Esophagus squamous epithelium (tissue), 5 donors: ENCODE data around the gene MAP9. TPM values are rescaled to one million over a fixed set of nuclear protein-coding genes. Genes with fewer than 3 reads are reported as not detected.

ENCODE experiments used
- DNase-seq: peaks from one replicate; lab custom pipeline; 2025; lab: John Stamatoyannopoulos, UW
- H3K27ac ChIP-seq, 4 donors: fragments of 200-600 bp; sonication (generic); one replicate each; pipeline ENCODE4 v1.5.1; 2016 to 2019; ENCODE audit warnings: mild to moderate bottlenecking in 1 of 4
- H3K27me3 ChIP-seq, 4 donors: fragments of 200-600 bp; sonication (generic); 1 replicate in 3 of 4; 2 replicates in 1 of 4; pipeline versions ENCODE4 v1.5.1 to v1.6.0; 2017 to 2021; ENCODE audit warnings: antibody characterized with exemption in 1 of 4
- H3K36me3 ChIP-seq, 3 donors: fragments of 200-600 bp; sonication (generic); one replicate each; pipeline ENCODE4 v1.5.1; 2016 to 2019
- H3K4me1 ChIP-seq, 3 donors: fragments of 200-600 bp; sonication (generic); one replicate each; pipeline ENCODE4 v1.5.1; 2017 to 2019
- H3K4me3 ChIP-seq, 4 donors: fragments of 200-600 bp; sonication (generic); 1 replicate in 3 of 4; 2 replicates in 1 of 4; pipeline ENCODE4 v1.5.1; 2016 to 2019; ENCODE audit warnings: mild to moderate bottlenecking in 2 of 4, moderate library complexity in 1 of 4
- H3K9me3 ChIP-seq, 3 donors: fragments of 200-600 bp; sonication (generic); one replicate each; pipeline ENCODE4 v1.5.1; 2016 to 2019
- POLR2A ChIP-seq, 4 donors: fragments of 450-650 bp; IDR thresholded peaks; one replicate each; pipeline ENCODE4 v1.6.1; 2017; ENCODE audit warnings: antibody characterized with exemption in 4 of 4, mild to moderate bottlenecking in 4 of 4, moderate library complexity in 3 of 4
- WGBS, 2 donors: methylation state at CpG; one replicate each; pipeline ENCODE4 v1.1.5; 2018; 5-methylcytosine and 5-hydroxymethylcytosine counted together
- intact Hi-C: fragments of 100-400 bp; cut with DNase I; formaldehyde crosslinking; loops from one replicate; pipeline ENCODE4 v1.15.0; 2022
- total RNA-seq, 4 donors: library from RNA; depleted of rRNA; stranded (reverse); fragments of >200 nt; gene quantifications; one replicate each; pipeline ENCODE4 v1.1.0, GENCODE V29; 2016
- TF ChIP-seq, protein P1 (sequence below), 6 experiments: fragments of 450-650 bp in 4 of 6; fragments of 200-600 bp in 2 of 6; sonication (generic) in 2 of 6; IDR thresholded peaks; one replicate each; pipeline ENCODE4 v1.5.1; 2016 to 2019; ENCODE audit warnings: antibody characterized with exemption in 6 of 6, mild to moderate bottlenecking in 4 of 6, moderate library complexity in 4 of 6
- donor health status: DM: yes; HTN: yes; CAD: no.

MAP9 gene
- total RNA-seq, 4 donors from 2014 or later = 1.9 to 4.2 (median 3.2) TPM

DNA sequence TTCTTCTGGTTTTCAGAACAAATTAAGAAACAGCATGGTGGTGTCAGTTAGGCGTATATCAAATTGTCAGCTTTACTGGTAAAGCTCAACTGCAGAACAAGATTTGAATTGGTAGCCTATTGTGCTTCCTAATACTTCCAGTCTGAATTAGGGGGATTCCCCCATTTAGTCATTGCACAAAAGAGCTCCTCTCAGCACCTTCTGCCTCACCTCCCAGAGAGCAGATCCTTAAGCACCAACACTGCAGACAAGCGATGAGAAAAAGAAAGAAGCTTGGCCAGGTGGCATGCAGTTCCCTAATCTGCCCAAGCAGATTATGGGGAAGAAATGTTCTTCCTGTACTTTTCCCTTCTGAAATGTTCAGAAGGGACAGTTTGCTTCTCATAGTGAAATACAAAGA lies 9.2 kb downstream of the MAP9 start:
- WGBS, 2 donors = 57 to 69% methylated on average over 2 of the region's 2 CpGs
- H3K27me3 ChIP-seq = no peaks in the 10 kb centered on the region
- H3K9me3 ChIP-seq = no peaks in the 10 kb centered on the region
- TF ChIP-seq POLR2A (IDR thresholded peaks at IDR 0.05) = no peak
- TF ChIP-seq, protein P1, sequence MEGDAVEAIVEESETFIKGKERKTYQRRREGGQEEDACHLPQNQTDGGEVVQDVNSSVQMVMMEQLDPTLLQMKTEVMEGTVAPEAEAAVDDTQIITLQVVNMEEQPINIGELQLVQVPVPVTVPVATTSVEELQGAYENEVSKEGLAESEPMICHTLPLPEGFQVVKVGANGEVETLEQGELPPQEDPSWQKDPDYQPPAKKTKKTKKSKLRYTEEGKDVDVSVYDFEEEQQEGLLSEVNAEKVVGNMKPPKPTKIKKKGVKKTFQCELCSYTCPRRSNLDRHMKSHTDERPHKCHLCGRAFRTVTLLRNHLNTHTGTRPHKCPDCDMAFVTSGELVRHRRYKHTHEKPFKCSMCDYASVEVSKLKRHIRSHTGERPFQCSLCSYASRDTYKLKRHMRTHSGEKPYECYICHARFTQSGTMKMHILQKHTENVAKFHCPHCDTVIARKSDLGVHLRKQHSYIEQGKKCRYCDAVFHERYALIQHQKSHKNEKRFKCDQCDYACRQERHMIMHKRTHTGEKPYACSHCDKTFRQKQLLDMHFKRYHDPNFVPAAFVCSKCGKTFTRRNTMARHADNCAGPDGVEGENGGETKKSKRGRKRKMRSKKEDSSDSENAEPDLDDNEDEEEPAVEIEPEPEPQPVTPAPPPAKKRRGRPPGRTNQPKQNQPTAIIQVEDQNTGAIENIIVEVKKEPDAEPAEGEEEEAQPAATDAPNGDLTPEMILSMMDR (IDR thresholded peaks at IDR 0.05) = no peak
- DNase-seq = no peak
- no peaks in the 10 kb centered on the region for H3K4me1 ChIP-seq
- intact Hi-C loops = no loop called here
- no peak overlapping the region for H3K27ac ChIP-seq
- H3K4me3 ChIP-seq = no peak overlapping the region
- no peaks in the 10 kb centered on the region for H3K36me3 ChIP-seq

DNA sequence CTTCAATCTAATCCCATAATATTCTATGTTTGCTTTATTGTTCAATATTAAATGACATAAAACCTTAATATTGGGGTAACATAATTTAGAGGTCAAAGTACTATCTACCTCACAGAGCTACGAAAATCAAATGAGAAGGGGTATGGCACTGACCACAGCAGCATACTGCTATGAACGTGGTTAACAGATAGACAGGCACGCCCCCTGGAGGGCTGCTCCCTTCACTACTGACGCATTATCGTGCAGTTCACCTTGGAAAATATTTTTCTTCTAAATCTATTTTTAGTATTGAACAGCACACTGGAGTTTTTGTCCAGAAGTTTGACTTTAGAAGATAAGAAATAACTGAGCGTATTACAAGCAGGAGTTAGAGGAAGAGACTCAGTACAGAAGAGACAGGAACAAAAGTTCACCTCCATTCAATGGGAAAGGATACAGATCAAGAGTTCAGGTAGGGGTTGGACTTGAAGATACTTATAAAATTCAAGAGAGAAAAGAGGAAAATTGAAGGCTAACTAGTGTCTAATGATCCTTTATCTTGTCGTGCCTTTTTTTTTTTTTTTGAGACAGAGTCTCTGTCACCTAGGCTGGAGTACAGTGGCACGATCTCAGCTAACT lies 22.7 kb downstream of the MAP9 start:
- Histone ChIP-seq H3K9me3 (no peaks in the 10 kb centered on the region), H3K27me3 (no peaks in the 10 kb centered on the region), H3K36me3 (no peaks in the 10 kb centered on the region), H3K4me3 (no peak overlapping the region), H3K27ac (no peak overlapping the region), H3K4me1 (no peaks in the 10 kb centered on the region)
- WGBS, 2 donors = 44 to 56% methylated on average over 8 of the region's 8 CpGs
- DNase-seq = no peak
- TF ChIP-seq POLR2A (IDR thresholded peaks at IDR 0.05) = no peak
- TF ChIP-seq, protein P1 (IDR thresholded peaks at IDR 0.05) = peak in 5 of 6 experiments; percentile 35 to 64 (median 52)
- intact Hi-C loops = no loop called here

DNA sequence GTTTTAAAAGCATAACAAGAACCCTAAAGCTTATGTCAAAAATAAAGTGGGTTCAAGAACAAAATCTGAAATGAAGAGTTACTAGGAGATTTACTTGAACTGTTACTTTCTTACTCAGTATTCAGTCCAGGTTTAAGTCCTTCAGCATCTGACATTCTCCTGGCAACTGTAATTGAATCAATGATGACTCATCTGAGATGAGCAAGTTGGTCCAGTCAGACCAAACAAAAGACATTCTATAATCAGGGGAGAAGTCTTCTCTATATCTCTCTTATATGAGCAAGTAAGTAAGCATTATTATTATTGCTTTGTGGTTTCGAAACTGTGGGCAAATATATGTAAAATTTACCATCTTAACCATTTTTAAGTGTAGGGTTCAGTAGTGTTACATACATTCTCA lies 34.6 kb downstream of the MAP9 start:
- H3K4me3 ChIP-seq = no peak overlapping the region
- intact Hi-C loops = no loop called here
- 64 to 72% methylated on average over 1 of the region's 1 CpG for WGBS, 2 donors
- DNase-seq = no peak
- no peak overlapping the region for H3K27ac ChIP-seq
- no peaks in the 10 kb centered on the region for H3K4me1 ChIP-seq
- H3K9me3 ChIP-seq = peaks cover 0 to 4% (median 0%) of the 10 kb centered on the region in 3 donors
- H3K27me3 ChIP-seq = no peaks in the 10 kb centered on the region
- H3K36me3 ChIP-seq = peaks cover 0 to 5% (median 0%) of the 10 kb centered on the region in 3 donors
- TF ChIP-seq POLR2A (IDR thresholded peaks at IDR 0.05) = no peak
- TF ChIP-seq, protein P1 (IDR thresholded peaks at IDR 0.05) = no peak

DNA sequence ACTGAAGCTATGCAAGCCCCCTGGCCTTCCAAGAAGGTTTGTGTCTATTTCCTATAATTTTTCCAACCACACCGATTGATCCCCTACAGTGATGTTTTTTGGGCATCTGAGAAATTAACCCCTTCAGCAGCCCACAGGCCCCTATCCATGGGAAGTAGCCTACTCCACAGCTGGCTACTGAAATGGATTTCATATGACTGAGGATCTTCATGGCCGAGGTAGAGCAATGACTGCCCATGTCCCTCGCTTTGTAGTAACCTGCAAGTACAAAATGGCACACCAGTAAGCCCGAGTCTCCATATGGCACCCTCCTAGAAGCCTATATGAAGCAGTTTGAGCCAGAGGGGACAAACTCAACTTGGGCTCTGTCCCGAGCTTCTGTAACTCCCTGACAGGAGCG lies 36.8 kb downstream of the MAP9 start:
- H3K4me3 ChIP-seq = no peak overlapping the region
- TF ChIP-seq POLR2A (IDR thresholded peaks at IDR 0.05) = no peak
- TF ChIP-seq, protein P1 (IDR thresholded peaks at IDR 0.05) = no peak
- H3K4me1 ChIP-seq = no peaks in the 10 kb centered on the region
- no peak for DNase-seq
- intact Hi-C loops = no loop called here
- H3K27me3 ChIP-seq = no peaks in the 10 kb centered on the region
- H3K36me3 ChIP-seq = no peaks in the 10 kb centered on the region
- WGBS, 2 donors = 69 to 82% methylated on average over 5 to 6 of the region's 6 CpGs
- peaks cover 0 to 4% (median 0%) of the 10 kb centered on the region in 3 donors for H3K9me3 ChIP-seq
- H3K27ac ChIP-seq = no peak overlapping the region

DNA sequence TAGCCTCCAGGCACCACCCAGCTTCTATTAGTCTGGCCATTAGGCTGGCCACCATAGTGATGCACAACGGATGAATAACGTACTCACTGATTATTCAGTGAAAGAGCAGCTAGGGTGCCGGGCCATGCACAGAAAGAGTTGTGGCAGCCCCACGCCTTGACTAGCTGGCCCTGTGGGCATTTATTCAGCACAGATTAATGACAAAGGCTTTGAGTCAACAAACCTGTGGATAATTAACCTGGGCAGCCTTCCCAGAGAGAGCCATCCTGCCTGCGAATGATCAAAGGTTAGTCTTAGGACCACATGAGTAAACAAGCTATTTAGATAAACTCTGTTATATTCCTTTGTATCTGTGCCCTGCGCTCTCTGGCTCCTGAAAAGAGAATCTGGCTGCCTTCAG lies 37.2 kb downstream of the MAP9 start:
- DNase-seq = no peak
- H3K27ac ChIP-seq = no peak overlapping the region
- H3K4me1 ChIP-seq = no peaks in the 10 kb centered on the region
- peaks cover 0 to 4% (median 0%) of the 10 kb centered on the region in 3 donors for H3K9me3 ChIP-seq
- 42 to 52% methylated on average over 6 of the region's 6 CpGs for whole genome bisulfite sequencing, 2 donors
- intact Hi-C loops = no loop called here
- no peaks in the 10 kb centered on the region for H3K27me3 ChIP-seq
- H3K36me3 ChIP-seq = no peaks in the 10 kb centered on the region
- TF ChIP-seq, protein P1 (IDR thresholded peaks at IDR 0.05) = no peak
- no peak for TF ChIP-seq POLR2A (IDR thresholded peaks at IDR 0.05)
- no peak overlapping the region for H3K4me3 ChIP-seq
